ENCODE measurements around the gene PTGDR2. TPM values are rescaled to one million over a fixed set of nuclear protein-coding genes. Genes with fewer than 3 reads are reported as not detected.
A peak's percentile ranks its signal among the peaks of the same experiment; 100 is the strongest.

Gene PTGDR2
- total and polyA plus RNA-seq, 5 donors: 0.14 to 0.20 TPM; not detected in 3

DNA sequence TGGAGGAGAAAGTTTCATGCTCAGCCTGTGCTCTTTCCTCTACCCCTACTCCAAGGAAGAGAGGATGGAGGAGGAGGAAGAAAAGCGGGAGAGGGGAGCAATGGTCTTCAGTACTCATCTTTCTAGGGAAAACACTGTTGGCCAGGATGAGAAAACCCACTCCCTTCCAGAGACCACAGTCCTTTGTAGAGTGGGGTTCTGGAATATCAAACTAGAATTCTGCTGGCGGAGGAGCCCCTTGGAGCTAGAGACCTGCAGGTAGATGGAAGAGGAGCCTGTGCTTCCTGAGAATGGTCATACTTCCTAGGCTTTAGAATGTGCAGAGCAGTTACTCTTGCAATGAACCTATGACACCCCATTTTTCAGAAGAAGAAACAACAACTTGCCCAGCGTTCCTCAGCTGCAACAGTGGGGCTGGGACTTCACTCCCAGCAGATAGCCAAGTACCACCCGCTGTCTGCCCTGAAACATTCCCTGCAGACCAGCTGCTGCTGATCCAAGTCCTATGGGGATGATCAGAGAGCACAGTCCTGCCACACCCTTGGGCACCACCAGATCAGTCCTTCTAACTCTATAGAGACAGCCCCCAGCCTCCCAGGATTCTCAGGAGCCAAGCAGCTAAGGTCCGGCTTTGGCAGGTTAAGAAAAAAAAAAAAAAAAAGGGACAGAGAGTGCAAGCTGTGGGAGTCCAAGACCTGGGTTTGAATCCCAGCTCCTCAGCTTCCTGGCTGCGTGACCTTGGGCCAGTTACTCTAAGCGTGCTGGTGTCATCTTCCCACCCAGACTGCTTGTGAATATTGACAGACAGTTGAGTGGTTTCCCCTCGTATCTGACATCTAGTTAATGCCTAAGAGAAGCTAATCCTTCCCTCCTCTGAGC is 664 bp downstream of the PTGDR2 start:
- no peaks in the 10 kb centered on the region for H3K27me3 ChIP-seq (ENCODE audit: control insufficient read depth, insufficient read depth)
- H3K27ac ChIP-seq (ENCODE audit: low read length): no peak overlapping the region
- no peak overlapping the region for H3K4me3 ChIP-seq (ENCODE audit: low read length)
- DNase-seq: no peak
- intact Hi-C loops (cut with DNase I): no loop called here
- WGBS: 56% methylated on average over 8 of the region's 8 CpGs
- no peaks in the 10 kb centered on the region for H3K9me3 ChIP-seq (ENCODE audit: control insufficient read depth, low read length)
- no peak for ATAC-seq
- H3K4me1 ChIP-seq (ENCODE audit: control insufficient read depth, insufficient read depth, low read length): no peaks in the 10 kb centered on the region

DNA sequence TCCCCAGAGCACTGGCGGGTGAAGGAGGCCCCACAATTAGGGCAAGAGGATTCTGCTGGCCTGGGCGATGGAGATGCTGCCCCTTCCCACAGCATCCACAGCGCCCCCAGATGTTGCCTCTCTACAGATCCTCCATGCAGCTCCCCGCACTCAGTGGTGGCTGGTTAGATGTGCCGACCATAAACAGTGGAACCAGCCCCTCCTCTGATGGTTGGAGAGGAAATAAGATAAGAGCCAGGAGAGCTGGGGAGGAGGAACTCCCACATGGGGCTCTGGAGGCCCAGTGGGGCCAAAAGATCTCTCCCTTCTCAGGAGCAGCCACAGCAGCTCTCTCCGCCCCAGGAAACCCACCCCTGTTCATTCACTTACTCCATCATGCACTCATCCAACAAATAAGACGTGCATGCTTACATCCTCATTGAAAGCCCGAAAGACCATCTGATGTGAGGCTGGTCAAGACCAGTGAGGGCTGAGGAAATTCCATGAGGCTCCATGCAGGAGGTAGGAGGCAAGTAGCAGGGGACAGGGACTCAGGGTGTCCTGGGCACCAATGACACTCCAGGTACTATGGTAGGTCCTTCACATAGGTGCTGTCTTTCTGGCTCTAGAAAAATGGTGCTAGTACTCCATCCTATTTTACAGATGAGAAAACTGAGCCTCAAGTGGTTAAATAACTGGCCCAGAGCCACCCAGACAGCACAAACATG is 1.5 kb downstream of the PTGDR2 start:
- Histone ChIP-seq H3K4me3 (ENCODE audit: low read length) (no peak overlapping the region), H3K27me3 (ENCODE audit: control insufficient read depth, insufficient read depth) (no peaks in the 10 kb centered on the region), H3K27ac (ENCODE audit: low read length) (no peak overlapping the region), H3K9me3 (ENCODE audit: control insufficient read depth, low read length) (no peaks in the 10 kb centered on the region), H3K4me1 (ENCODE audit: control insufficient read depth, insufficient read depth, low read length) (no peaks in the 10 kb centered on the region)
- WGBS: 72% methylated on average over 8 of the region's 8 CpGs
- peak in 1 of 3 donors; percentile 23 for DNase-seq
- ATAC-seq: no peak
- intact Hi-C loops (cut with DNase I): no loop called here

- no peak overlapping the region for H3K27ac ChIP-seq (ENCODE audit: low read length)
- H3K27me3 ChIP-seq (ENCODE audit: control insufficient read depth, insufficient read depth): no peaks in the 10 kb centered on the region
- intact Hi-C loops (cut with DNase I): no loop called here
- WGBS: 82% methylated on average over 68 of the region's 68 CpGs
- H3K4me1 ChIP-seq (ENCODE audit: control insufficient read depth, insufficient read depth, low read length): no peaks in the 10 kb centered on the region
- no peaks in the 10 kb centered on the region for H3K9me3 ChIP-seq (ENCODE audit: control insufficient read depth, low read length)
- peak in 1 of 3 donors; percentile 47 for DNase-seq
- no peak for ATAC-seq
- no peak overlapping the region for H3K4me3 ChIP-seq (ENCODE audit: low read length)
Observed at GRCh38 chr11:60852982-60853950, 2.5 kb downstream of the PTGDR2 start.

GRCh38 chr11:60852117-60852981 is 3.4 kb downstream of the PTGDR2 start:
- H3K9me3 ChIP-seq (ENCODE audit: control insufficient read depth, low read length): no peaks in the 10 kb centered on the region

DNA sequence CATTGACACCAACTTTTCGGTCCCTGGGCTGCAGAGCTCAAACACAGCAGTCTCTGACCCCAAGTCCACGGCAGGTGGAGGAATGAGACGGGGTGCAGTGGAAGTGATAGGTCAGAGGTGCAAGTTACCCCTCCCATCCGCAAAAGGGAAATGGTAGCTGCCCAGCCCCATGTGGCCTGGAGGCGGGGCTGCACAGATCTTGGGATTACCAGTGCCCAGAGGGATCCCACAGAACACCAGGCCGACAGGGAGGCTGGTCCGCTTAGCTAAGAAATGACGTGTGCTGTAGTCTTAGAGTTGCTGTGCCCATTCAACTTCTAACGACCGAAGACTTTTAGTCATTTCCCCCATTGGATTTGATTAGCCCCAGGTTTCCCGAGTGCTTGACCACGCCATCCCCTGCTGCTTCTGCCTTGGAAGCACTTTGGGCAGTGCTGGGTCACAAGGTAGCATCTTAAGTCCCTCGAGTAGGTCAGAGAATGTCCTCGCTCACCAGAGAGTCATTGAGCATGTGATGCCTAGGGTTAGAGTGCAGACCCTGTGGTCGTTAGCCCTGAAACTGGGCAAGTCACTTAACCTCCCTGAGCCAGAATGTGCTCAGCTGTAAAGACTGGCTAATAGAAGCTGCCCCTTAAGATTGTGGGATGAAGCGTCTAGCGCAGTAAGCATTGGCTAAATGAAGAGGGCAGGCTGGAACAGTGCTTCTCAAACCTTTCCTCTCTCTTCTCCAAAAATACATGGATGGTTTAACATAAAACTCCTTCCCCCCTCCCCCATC is 4.2 kb downstream of the PTGDR2 start:
- no peak overlapping the region for H3K27ac ChIP-seq (ENCODE audit: low read length)
- ATAC-seq (no peak), DNase-seq (no peak)
- WGBS: 89% methylated on average over 17 of the region's 17 CpGs
- intact Hi-C loops (cut with DNase I): no loop called here
- no peaks in the 10 kb centered on the region for H3K4me1 ChIP-seq (ENCODE audit: control insufficient read depth, insufficient read depth, low read length)
- H3K4me3 ChIP-seq (ENCODE audit: low read length): no peak overlapping the region
- no peaks in the 10 kb centered on the region for H3K9me3 ChIP-seq (ENCODE audit: control insufficient read depth, low read length)
- no peaks in the 10 kb centered on the region for H3K27me3 ChIP-seq (ENCODE audit: control insufficient read depth, insufficient read depth)

More at GRCh38 chr11:60852117-60852981, 3.4 kb downstream of the PTGDR2 start:
- intact Hi-C loops (cut with DNase I): no loop called here
- Histone ChIP-seq H3K27ac (ENCODE audit: low read length) (no peak overlapping the region), H3K4me1 (ENCODE audit: control insufficient read depth, insufficient read depth, low read length) (no peaks in the 10 kb centered on the region), H3K4me3 (ENCODE audit: low read length) (no peak overlapping the region), H3K27me3 (ENCODE audit: control insufficient read depth, insufficient read depth) (no peaks in the 10 kb centered on the region)
- ATAC-seq (no peak), DNase-seq (peak in 1 of 3 donors; percentile 41)
- 53% methylated on average over 78 of the region's 78 CpGs for WGBS

GRCh38 chr11:60849641-60850520 is 5.9 kb downstream of the PTGDR2 start:
- Histone ChIP-seq H3K27ac (ENCODE audit: low read length) (no peak overlapping the region), H3K9me3 (ENCODE audit: control insufficient read depth, low read length) (no peaks in the 10 kb centered on the region), H3K27me3 (ENCODE audit: control insufficient read depth, insufficient read depth) (no peaks in the 10 kb centered on the region), H3K4me1 (ENCODE audit: control insufficient read depth, insufficient read depth, low read length) (no peaks in the 10 kb centered on the region), H3K4me3 (ENCODE audit: low read length) (no peak overlapping the region)
- intact Hi-C loops (cut with DNase I): no loop called here
- DNase-seq (no peak), ATAC-seq (no peak)
- 92% methylated on average over 29 of the region's 29 CpGs for WGBS

GRCh38 chr11:60848714-60849151 is 7.0 kb downstream of the PTGDR2 start:
- intact Hi-C loops (cut with DNase I): no loop called here
- ATAC-seq (no peak), DNase-seq (no peak)
- H3K4me1 ChIP-seq (ENCODE audit: control insufficient read depth, insufficient read depth, low read length): peaks cover 4% of the 10 kb centered on the region
- H3K4me3 ChIP-seq (ENCODE audit: low read length): no peak overlapping the region
- 81% methylated on average over 10 of the region's 10 CpGs for WGBS
- H3K27ac ChIP-seq (ENCODE audit: low read length): no peak overlapping the region
- no peaks in the 10 kb centered on the region for H3K9me3 ChIP-seq (ENCODE audit: control insufficient read depth, low read length)
- H3K27me3 ChIP-seq (ENCODE audit: control insufficient read depth, insufficient read depth): no peaks in the 10 kb centered on the region

- Histone ChIP-seq H3K27ac (ENCODE audit: low read length) (no peak overlapping the region), H3K9me3 (ENCODE audit: control insufficient read depth, low read length) (no peaks in the 10 kb centered on the region), H3K4me3 (ENCODE audit: low read length) (no peak overlapping the region), H3K27me3 (ENCODE audit: control insufficient read depth, insufficient read depth) (no peaks in the 10 kb centered on the region), H3K4me1 (ENCODE audit: control insufficient read depth, insufficient read depth, low read length) (peaks cover 4% of the 10 kb centered on the region)
- intact Hi-C loops (cut with DNase I): no loop called here
- ATAC-seq (no peak), DNase-seq (no peak)
- WGBS: 89% methylated on average over 12 of the region's 12 CpGs
Observed at GRCh38 chr11:60847896-60848295, 7.9 kb downstream of the PTGDR2 start.

DNA sequence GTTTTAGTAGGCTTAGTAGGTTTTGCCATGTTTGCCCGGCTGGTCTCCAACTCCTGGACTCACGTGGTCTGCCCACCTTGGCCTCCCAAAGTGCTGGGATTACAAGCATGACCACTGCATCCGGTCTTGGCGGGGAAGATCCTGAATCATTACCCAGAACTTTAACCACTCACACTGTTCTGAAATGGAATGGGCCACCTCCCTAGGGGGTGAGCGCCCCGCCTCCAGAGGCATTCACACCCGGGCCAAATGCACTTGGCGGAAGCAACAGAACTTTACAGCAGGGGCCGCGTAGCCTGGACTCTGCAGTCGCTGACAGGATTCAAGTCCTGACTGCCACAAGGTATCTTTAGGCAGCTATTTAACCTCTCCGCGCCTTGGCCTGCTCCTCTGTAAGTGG is 8.5 kb downstream of the PTGDR2 start:
- intact Hi-C loops (cut with DNase I): no loop called here
- no peak for ATAC-seq
- Histone ChIP-seq H3K27ac (ENCODE audit: low read length) (no peak overlapping the region), H3K27me3 (ENCODE audit: control insufficient read depth, insufficient read depth) (no peaks in the 10 kb centered on the region), H3K4me3 (ENCODE audit: low read length) (no peak overlapping the region), H3K9me3 (ENCODE audit: control insufficient read depth, low read length) (no peaks in the 10 kb centered on the region), H3K4me1 (ENCODE audit: control insufficient read depth, insufficient read depth, low read length) (peaks cover 4% of the 10 kb centered on the region)
- 82% methylated on average over 13 of the region's 13 CpGs for WGBS
- DNase-seq: no peak
